ENCODE measurements around the gene EPG5. TPM values are rescaled to one million over a fixed set of nuclear protein-coding genes. Genes with fewer than 3 reads are reported as not detected.

Gene EPG5
- total and polyA plus RNA-seq, 2 of the 4 experiments (the other 2 are of a cell fraction), result 37.3 to 114 TPM

- in situ Hi-C loops (cut with MboI; ENCODE audit: low sequenced_read_pairs), result no loop called here
- H3K27ac ChIP-seq (ENCODE audit: insufficient read depth, low read length), result no peak overlapping the region
- H2AFZ ChIP-seq (replicated peaks; ENCODE audit: low read length, poor library complexity), result no peak overlapping the region
- no peak overlapping the region for H3K9ac ChIP-seq (ENCODE audit: low read depth, low read length)
- no peak overlapping the region for H3K4me3 ChIP-seq (ENCODE audit: insufficient read depth, low read depth, low read length)
- H4K20me1 ChIP-seq (ENCODE audit: insufficient read depth, low read length), result no peaks in the 10 kb centered on the region; the same call in 1 of the 2 replicates
- H3K14ac ChIP-seq (replicated peaks; ENCODE audit: low read depth, low read length), result no peak overlapping the region
- TF ChIP-seq RCOR1 (IDR thresholded peaks at IDR 0.05; ENCODE audit: insufficient replicate concordance, low read length), result no peak
- TF ChIP-seq RAD21 (IDR thresholded peaks at IDR 0.05; ENCODE audit: low read length), result no peak
- no peak for TF ChIP-seq BHLHE40 (IDR thresholded peaks at IDR 0.05; ENCODE audit: low read depth, low read length)
- POLR2A ChIA-PET (ENCODE audit: unreplicated experiment), result no interaction called here
- no TSS peak for BruUV-seq (replicated peaks)
- no peak overlapping the region for H2AK9ac ChIP-seq (replicated peaks; ENCODE audit: low read depth, low read length, poor library complexity)
- H3K56ac ChIP-seq (ENCODE audit: extremely low read depth, insufficient read depth, low read length), result no peak overlapping the region
- no peak overlapping the region for H2BK120ac ChIP-seq (ENCODE audit: low read depth, low read length)
- H3K36me3 ChIP-seq (ENCODE audit: control insufficient read depth, insufficient read depth, low read length), result peaks cover 6% of the 10 kb centered on the region; the same call in 1 of the 2 replicates
- H3K27me3 ChIP-seq (ENCODE audit: control insufficient read depth, insufficient read depth, low read length), result no peaks in the 10 kb centered on the region
- 0 out of 2 replicates have a peak, but pooled peaks cover 4% of the 10 kb centered on the region for H3K9me1 ChIP-seq (ENCODE audit: insufficient read depth, low read length)
- no peak for ATAC-seq (ENCODE audit: low read depth)
- H3K4ac ChIP-seq (ENCODE audit: low read depth, low read length), result no peak overlapping the region
- H3K4me1 ChIP-seq (ENCODE audit: control insufficient read depth, insufficient read depth, low read length), result peaks cover 4% of the 10 kb centered on the region
- CTCF ChIA-PET, result no interaction called here
- no peaks in the 10 kb centered on the region for H3K79me1 ChIP-seq (ENCODE audit: low read depth in 1 of 2, low read length in 2 of 2)
- H4K5ac ChIP-seq (ENCODE audit: low read depth, low read length), result no peak overlapping the region
- no peak overlapping the region for H3K4me2 ChIP-seq (ENCODE audit: low read depth, low read length)
- no peaks in the 10 kb centered on the region; the same call in 1 of the 2 replicates for H3K9me3 ChIP-seq (ENCODE audit: control insufficient read depth, insufficient read depth, low read length)
- no peak for DNase-seq
- intact Hi-C loops (cut with micrococcal nuclease), result no loop called here
- H2AK5ac ChIP-seq (ENCODE audit: low read depth, low read length), result no peak overlapping the region
- H3K23ac ChIP-seq (ENCODE audit: low read depth, low read length), result no peak overlapping the region
- H4K91ac ChIP-seq (ENCODE audit: insufficient read depth, low read depth, low read length), result no peak overlapping the region; the same call in 1 of the 2 replicates
- H2BK15ac ChIP-seq (ENCODE audit: low read depth, low read length), result no peak overlapping the region
- no peak overlapping the region for H2BK5ac ChIP-seq (ENCODE audit: low read depth, low read length, poor library complexity, severe bottlenecking)
- no peak overlapping the region for H4K8ac ChIP-seq (ENCODE audit: low read depth in 2 of 2, low read length in 2 of 2)
- dilution Hi-C loops (cut with HindIII; ENCODE audit: low sequenced_read_pairs, unreplicated experiment), result no loop called here
- 100% methylated on average over 1 of the region's 8 CpGs; no CpG with 5 or more reads in 1 of the 2 experiments for WGBS, 2 experiments (ENCODE audit: extremely low coverage in 2 of 2, insufficient read length in 1 of 2)
- no peak overlapping the region for H2BK20ac ChIP-seq (ENCODE audit: low read depth, low read length)
- H3K18ac ChIP-seq (ENCODE audit: low read depth, low read length), result no peak overlapping the region
These were observed 30.6 kb upstream of the EPG5 start for GRCh38 chr18:45997700-45998151.

All from IMR-90 (cell line).